ENCODE results near the gene C22orf15. TPM values are rescaled to one million over a fixed set of nuclear protein-coding genes. Genes with fewer than 3 reads are reported as not detected.

Gene C22orf15
- total RNA-seq, 1 donor, result 0.72 TPM

Other genes starting within 250 kb of the C22orf15 start
- not detected in 2 replicates for gene IGLL1, start 182.7 kb upstream of the C22orf15 start, total RNA-seq
- gene DRICH1, start 130.7 kb upstream of the C22orf15 start, total RNA-seq, result 0.29 and 0.36 TPM in 2 replicates
- not detected in 2 replicates for gene RGL4, start 72.0 kb upstream of the C22orf15 start, total RNA-seq
- gene ZNF70, start 11.9 kb upstream of the C22orf15 start, total RNA-seq, result 6.5 and 7.4 TPM in 2 replicates
- gene VPREB3, start 8.6 kb upstream of the C22orf15 start, total RNA-seq, result not detected in 2 replicates
- 0.88 and 1.1 TPM in 2 replicates for gene CHCHD10, start 5.0 kb downstream of the C22orf15 start, total RNA-seq
- 23.5 and 41.3 TPM in 2 replicates for gene MMP11, start 9.9 kb downstream of the C22orf15 start, total RNA-seq
- gene SMARCB1, start 24.0 kb downstream of the C22orf15 start, total RNA-seq, result 49.2 and 51.3 TPM in 2 replicates
- 0.36 and 0.59 TPM in 2 replicates for gene DERL3, start 76.0 kb downstream of the C22orf15 start, total RNA-seq
- gene SLC2A11, start 94.9 kb downstream of the C22orf15 start, total RNA-seq, result 14.1 and 20.9 TPM in 2 replicates
- 123 and 131 TPM in 2 replicates for gene MIF, start 131.4 kb downstream of the C22orf15 start, total RNA-seq
- 2.4 and 13.8 TPM in 2 replicates for gene GSTT2B, start 198.2 kb downstream of the C22orf15 start, total RNA-seq
- gene DDTL, start 203.9 kb downstream of the C22orf15 start, total RNA-seq, result 1.8 TPM in 2 replicates
- 80.3 and 83.4 TPM in 2 replicates for gene DDT, start 211.5 kb downstream of the C22orf15 start, total RNA-seq
- 0.59 and 1.1 TPM in 2 replicates for gene GSTT2, start 217.1 kb downstream of the C22orf15 start, total RNA-seq
- gene GSTT4, start 242.5 kb downstream of the C22orf15 start, total RNA-seq, result not detected in 2 replicates
- 45.4 and 46.3 TPM in 2 replicates for gene CABIN1, start 248.3 kb downstream of the C22orf15 start, total RNA-seq

All from osteoblast (primary cell).